Thoracic aorta (tissue), 2 donors: ENCODE results near the gene FAM53C. TPM values are rescaled to one million over a fixed set of nuclear protein-coding genes. Genes with fewer than 3 reads are reported as not detected.
"Not testable (repeated sequence)": the region's sequence is repeated elsewhere in the genome, so short reads cannot be mapped to it uniquely, and the experiment has no call there.

ENCODE experiments used
- ATAC-seq: fragments of 150-250 bp; one replicate; pipeline ENCODE4 v1.8.0; 2017; ENCODE audit warnings: low read depth; ENCODE audit not compliant: insufficient number of reproducible peaks, low FRiP score
- DNase-seq: peaks from one replicate; pipeline ENCODE4 v3.0.0-alpha.2; 2020; ENCODE audit warnings: low spot score
- H3K27ac ChIP-seq, 2 donors: fragments of 200-600 bp; sonication (generic); 1 replicate in 1 of 2; 2 replicates in 1 of 2; pipeline ENCODE4 v1.5.1; 2016; ENCODE audit warnings: mild to moderate bottlenecking in 2 of 2, moderate library complexity in 2 of 2
- H3K27me3 ChIP-seq: fragments of 200-600 bp; sonication (generic); replicated peaks from 2 replicates; pipeline ENCODE4 v1.6.0; 2016; ENCODE audit warnings: mild to moderate bottlenecking; ENCODE audit not compliant: insufficient read depth
- H3K36me3 ChIP-seq: fragments of 200-600 bp; sonication (generic); one replicate; pipeline ENCODE4 v1.5.1; 2016
- H3K4me1 ChIP-seq, 2 donors: fragments of 200-600 bp; sonication (generic); 1 replicate in 1 of 2; 2 replicates in 1 of 2; pipeline versions ENCODE4 v1.5.1 to v1.6.0; 2016; ENCODE audit warnings: low read depth in 2 of 2, mild to moderate bottlenecking in 1 of 2; ENCODE audit not compliant: control insufficient read depth in 1 of 2
- H3K4me3 ChIP-seq: fragments of 200-600 bp; sonication (generic); 2 replicates; pipeline ENCODE4 v1.5.1; 2016; ENCODE audit warnings: mild to moderate bottlenecking
- H3K9me3 ChIP-seq: fragments of 200-600 bp; sonication (generic); 2 replicates; pipeline ENCODE4 v1.5.1; 2016
- total RNA-seq, 2 donors: library from RNA; depleted of rRNA; stranded (reverse); fragments of >200 nt; gene quantifications; one replicate each; pipeline versions ENCODE4 v1.1.0 to v1.2.3, GENCODE V29; 2016
- TF ChIP-seq, protein P1 (sequence below): fragments of 200-600 bp; sonication (generic); IDR thresholded peaks from one replicate; pipeline ENCODE4 v1.5.1; 2019; ENCODE audit warnings: antibody characterized with exemption

The FAM53C gene
- total RNA-seq, 2 donors from 2014 or later = 22.6 to 24.9 TPM

DNA sequence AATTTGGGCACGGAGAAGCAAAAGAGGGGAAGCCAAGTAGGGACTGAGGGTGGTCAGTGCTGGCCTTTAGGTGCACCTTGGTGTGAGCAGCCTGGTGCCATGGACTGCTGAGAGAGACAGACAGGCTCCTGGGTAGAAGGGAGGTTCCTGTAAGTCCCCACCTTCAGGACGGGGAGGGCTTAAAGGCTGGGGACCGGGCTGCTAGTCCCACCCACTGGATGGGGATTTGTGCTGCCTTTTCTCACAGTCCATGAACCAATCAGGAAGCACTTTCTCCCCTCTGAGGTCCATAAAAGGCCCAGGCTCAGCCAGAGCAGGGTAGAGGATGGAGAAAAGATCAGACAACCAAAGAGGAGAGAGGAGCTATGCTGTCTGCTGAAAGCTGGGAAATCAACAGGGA, 21.7 kb upstream of the FAM53C start:
- DNase-seq (no peak), ATAC-seq (no peak)
- Histone ChIP-seq H3K9me3 (no peaks in the 10 kb centered on the region), H3K4me3 (no peak overlapping the region), H3K4me1 (no peaks in the 10 kb centered on the region), H3K27me3 (no peaks in the 10 kb centered on the region), H3K36me3 (no peaks in the 10 kb centered on the region), H3K27ac (no peak overlapping the region)
- TF ChIP-seq, protein P1, sequence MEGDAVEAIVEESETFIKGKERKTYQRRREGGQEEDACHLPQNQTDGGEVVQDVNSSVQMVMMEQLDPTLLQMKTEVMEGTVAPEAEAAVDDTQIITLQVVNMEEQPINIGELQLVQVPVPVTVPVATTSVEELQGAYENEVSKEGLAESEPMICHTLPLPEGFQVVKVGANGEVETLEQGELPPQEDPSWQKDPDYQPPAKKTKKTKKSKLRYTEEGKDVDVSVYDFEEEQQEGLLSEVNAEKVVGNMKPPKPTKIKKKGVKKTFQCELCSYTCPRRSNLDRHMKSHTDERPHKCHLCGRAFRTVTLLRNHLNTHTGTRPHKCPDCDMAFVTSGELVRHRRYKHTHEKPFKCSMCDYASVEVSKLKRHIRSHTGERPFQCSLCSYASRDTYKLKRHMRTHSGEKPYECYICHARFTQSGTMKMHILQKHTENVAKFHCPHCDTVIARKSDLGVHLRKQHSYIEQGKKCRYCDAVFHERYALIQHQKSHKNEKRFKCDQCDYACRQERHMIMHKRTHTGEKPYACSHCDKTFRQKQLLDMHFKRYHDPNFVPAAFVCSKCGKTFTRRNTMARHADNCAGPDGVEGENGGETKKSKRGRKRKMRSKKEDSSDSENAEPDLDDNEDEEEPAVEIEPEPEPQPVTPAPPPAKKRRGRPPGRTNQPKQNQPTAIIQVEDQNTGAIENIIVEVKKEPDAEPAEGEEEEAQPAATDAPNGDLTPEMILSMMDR = no peak

DNA sequence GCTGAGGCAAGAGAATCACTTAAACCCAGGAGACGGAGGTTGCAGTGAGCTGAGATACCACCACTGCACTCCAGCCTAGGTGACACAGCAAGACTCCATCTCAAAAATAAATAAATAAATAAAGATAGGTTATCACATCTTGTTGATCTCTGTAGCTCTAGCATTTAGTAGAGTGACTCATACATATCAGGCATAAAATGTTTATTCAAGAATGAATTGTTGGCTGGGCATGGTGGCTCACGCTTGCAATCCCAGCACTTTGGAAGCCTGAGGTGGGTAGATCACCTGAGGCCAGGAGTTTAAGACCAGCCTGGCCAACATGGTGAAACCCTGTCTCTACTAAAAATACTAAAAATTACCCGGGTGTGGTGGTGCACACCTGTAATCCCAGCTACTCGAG, 19.9 kb upstream of the FAM53C start:
- H3K9me3 ChIP-seq, H3K27me3 ChIP-seq, H3K4me3 ChIP-seq, H3K36me3 ChIP-seq, H3K4me1 ChIP-seq, H3K27ac ChIP-seq, ATAC-seq, DNase-seq: not testable (repeated sequence)

DNA sequence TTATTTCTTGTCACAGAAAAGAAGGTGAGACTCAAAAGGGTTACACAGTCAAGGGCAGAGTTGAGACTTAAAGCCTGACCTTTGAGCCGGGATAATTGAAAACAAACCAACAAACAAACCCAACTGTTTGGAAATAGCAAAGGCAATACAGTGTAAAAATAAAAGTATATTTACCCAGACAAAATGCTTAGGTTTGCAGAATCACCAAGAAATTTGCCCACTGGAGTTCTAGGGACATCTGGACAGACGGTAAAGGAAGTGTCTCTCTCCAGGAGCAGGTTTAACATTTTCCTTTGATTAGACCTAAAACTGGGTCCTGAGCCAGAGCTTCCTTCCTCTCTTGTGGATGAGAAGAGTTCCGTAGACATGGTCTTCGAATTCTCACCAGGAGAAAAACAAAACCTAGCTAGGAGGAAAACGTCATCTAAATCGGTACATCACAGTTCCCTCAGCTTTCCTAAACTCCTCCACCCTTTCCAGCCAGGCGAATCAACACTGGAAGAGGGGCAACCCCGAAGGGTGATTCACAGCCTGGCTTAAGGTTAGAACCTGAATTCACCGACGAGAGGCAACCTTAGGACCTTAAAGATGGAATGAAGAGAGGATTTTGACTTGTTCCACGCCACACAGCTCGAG, 7.1 kb upstream of the FAM53C start:
- H3K27ac ChIP-seq = no peak overlapping the region
- peaks cover 6 to 14% of the 10 kb centered on the region in 2 donors for H3K4me1 ChIP-seq
- H3K9me3 ChIP-seq = no peaks in the 10 kb centered on the region
- H3K27me3 ChIP-seq = no peaks in the 10 kb centered on the region
- no peak for DNase-seq
- TF ChIP-seq, protein P1 = no peak
- H3K36me3 ChIP-seq = no peaks in the 10 kb centered on the region
- peak overlapping the region; percentile 78 for H3K4me3 ChIP-seq
- no peak for ATAC-seq

DNA sequence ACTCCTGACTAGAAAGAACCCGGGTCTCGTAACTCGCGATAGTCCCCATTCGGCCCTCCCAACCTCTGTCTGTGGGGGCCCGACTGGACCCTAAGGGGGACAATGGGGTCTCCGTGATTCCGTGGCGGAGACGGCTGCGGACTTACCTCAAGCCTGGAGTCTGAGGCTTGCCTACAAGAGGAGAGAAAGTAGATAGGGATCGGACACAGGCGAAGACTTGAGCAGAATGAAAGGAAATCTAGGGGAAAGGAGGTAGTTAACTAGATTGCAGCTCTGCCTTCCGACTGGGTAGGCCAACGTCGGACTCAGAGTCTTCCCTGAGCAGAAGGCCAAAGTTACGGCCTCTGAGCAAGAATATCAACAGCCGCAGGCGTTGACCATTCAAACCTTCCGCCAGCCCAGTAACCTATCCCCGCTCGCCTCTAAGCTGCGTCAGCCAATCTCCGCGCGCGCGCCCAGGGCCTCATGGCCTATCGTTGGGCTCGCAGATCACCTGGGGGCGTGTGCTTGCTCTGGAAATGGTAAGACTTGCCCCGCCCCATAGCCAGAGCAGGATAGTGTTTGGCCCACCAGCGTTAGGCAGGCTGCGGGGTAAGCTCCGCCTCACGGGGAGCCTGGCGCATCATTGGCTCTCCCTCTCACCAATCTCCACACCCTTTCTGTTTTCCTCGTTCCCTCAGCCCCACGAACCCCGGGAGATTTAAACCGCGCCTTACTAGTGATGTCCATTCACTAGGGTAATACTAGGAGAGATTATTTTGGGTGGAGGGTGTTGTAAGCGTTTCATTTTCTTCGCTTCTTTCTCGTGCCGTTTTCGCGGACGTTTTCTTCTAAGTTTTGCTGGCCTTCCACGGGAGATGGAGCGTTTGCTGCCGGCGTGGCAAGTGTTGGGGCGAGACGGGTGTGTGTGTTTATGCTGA, 6.4 kb upstream of the FAM53C start, which contains the start of gene CDC25C:
Gene CDC25C (minus strand): TSS at position 356 of the 920 bp plus-strand sequence. CDS start 624 bp downstream, outside the sequence.
- Histone ChIP-seq H3K4me1 (peaks cover 6 to 14% of the 10 kb centered on the region in 2 donors), H3K27me3 (no peaks in the 10 kb centered on the region), H3K9me3 (no peaks in the 10 kb centered on the region), H3K4me3 (peak within 1 kb of the TSS; percentile 78), H3K36me3 (no peaks in the 10 kb centered on the region), H3K27ac (no peak within 1 kb of the TSS)
- DNase-seq (peak; percentile 99), ATAC-seq (peak; percentile 97)
- TF ChIP-seq, protein P1 = no peak

DNA sequence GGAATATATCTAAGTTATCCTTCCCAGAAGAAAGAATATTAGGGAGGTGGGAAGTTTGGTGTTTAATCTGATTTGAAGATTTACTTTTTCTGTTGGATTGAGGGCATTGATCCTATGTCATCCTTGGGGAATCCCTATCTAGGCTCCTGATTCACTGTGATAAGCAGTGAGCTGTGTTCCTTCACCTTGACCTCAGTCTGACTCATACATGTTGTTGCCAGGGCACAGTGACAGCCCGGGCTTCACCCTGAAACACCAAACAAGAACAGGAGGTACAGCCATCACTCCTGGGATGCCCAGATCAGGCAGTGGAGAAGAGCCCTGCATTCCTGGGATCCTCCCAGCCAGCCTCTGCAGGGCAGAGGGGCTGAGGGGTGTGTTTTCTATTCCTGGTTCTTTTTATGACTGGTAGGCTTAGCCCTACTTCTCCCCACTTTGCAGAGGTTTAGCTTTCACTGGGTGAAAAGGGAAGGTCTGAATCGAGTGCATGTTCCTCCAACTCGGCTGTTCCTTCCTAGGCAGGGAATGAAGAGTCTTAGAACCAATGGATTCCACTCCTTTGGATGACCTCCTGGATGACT, 3.1 kb upstream of the FAM53C start:
- Histone ChIP-seq H3K4me3 (no peak overlapping the region), H3K27me3 (no peaks in the 10 kb centered on the region), H3K9me3 (no peaks in the 10 kb centered on the region), H3K27ac (no peak overlapping the region), H3K36me3 (no peaks in the 10 kb centered on the region), H3K4me1 (peaks cover 8 to 22% of the 10 kb centered on the region in 2 donors)
- DNase-seq = no peak
- TF ChIP-seq, protein P1 = no peak
- no peak for ATAC-seq
